GM06990 (cell line): ENCODE data around the gene CATSPERB.
"Not testable (repeated sequence)": the region's sequence is repeated elsewhere in the genome, so short reads cannot be mapped to it uniquely, and the experiment has no call there.

Experiments
- DNase-seq: peaks from one replicate; pipeline ENCODE4 v3.0.0-alpha.2; 2011; ENCODE audit not compliant: insufficient read length; ENCODE audit errors: extremely low read depth
- H3K27me3 ChIP-seq: replicated peaks from 2 replicates; pipeline ENCODE4 v1.6.0; 2011; ENCODE audit warnings: low read length; ENCODE audit not compliant: control insufficient read depth, insufficient read depth
- H3K36me3 ChIP-seq: 2 replicates; pipeline ENCODE4 v1.5.1; 2011; ENCODE audit warnings: low read length; ENCODE audit not compliant: control insufficient read depth, insufficient read depth
- H3K4me3 ChIP-seq: replicated peaks from 2 replicates; pipeline ENCODE4 v1.5.1; 2011; ENCODE audit warnings: low read depth, mild to moderate bottlenecking, control low read depth, low read length
- TF ChIP-seq, protein P1 (sequence below): IDR thresholded peaks from 2 replicates; pipeline ENCODE4 v1.5.1; 2011; ENCODE audit warnings: low read length, control low read depth, mild to moderate bottlenecking, inconsistent platforms; ENCODE audit not compliant: insufficient read depth, poor library complexity, severe bottlenecking

CATSPERB gene

DNA sequence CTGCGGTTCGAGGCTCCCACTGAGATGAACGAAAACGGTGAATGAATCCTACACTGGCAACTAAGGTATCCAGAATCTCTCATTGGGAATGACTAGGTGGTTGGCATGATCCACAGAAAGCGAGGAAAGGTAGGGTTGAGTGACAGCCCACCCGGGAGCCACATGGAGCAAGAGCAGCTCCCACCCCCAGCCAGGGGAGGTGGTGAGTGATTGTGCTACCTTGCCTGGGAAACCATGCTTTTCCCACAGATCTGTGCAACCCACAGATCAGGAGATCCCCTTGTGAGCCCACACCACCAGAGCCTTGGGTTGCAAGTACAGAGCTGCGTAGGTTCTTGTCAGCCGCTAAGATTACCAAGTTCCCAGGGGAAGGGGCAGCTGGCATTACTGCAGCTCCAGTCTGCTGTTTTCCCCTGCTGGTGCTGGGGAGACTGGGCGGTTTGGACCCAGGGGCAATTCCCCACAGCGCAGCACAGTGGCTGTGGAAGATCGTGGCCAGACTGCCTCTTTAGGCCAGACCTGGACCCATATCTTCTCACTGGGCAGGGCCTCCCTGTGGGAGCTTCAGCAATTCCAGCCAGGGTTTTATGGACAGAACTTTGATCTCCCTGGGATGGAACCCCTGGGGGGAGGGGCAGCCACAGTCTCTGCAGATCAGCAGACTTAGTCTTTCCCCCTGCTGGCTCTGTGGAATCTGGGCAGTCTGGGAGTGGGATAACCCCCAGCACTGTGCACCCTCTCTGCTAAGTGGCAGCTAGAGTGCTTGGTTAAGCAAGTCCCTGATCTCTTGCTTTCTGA is 177.2 kb downstream of the CATSPERB start:
- H3K4me3 ChIP-seq = no peak overlapping the region

DNA sequence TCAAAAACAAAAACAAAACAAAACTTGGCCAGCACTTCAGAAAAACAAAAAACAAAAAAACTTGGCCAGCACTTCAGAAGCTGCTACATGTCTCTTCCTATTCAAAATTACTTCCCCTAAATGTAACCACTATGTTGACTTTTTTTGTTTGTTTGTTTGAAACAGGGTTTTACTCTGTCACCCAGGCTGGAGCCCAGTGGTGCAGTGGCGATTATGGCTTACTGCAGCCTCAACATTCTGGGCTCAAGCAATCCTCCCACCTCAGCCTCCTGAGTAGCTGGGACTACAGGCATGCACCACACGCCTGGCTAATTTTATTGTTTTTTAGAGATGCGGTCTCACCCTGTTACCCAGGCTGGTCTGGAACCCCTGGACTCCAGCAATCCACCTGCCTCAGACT is 183.8 kb downstream of the CATSPERB start:
- TF ChIP-seq, protein P1, sequence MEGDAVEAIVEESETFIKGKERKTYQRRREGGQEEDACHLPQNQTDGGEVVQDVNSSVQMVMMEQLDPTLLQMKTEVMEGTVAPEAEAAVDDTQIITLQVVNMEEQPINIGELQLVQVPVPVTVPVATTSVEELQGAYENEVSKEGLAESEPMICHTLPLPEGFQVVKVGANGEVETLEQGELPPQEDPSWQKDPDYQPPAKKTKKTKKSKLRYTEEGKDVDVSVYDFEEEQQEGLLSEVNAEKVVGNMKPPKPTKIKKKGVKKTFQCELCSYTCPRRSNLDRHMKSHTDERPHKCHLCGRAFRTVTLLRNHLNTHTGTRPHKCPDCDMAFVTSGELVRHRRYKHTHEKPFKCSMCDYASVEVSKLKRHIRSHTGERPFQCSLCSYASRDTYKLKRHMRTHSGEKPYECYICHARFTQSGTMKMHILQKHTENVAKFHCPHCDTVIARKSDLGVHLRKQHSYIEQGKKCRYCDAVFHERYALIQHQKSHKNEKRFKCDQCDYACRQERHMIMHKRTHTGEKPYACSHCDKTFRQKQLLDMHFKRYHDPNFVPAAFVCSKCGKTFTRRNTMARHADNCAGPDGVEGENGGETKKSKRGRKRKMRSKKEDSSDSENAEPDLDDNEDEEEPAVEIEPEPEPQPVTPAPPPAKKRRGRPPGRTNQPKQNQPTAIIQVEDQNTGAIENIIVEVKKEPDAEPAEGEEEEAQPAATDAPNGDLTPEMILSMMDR = no peak
- 0 out of 2 replicates have a peak, but pooled peaks cover 1% of the 10 kb centered on the region for H3K27me3 ChIP-seq
- no peak overlapping the region for H3K4me3 ChIP-seq
- DNase-seq = no peak
- H3K36me3 ChIP-seq = no peaks in the 10 kb centered on the region

More for the DNA sequence above, 177.2 kb downstream of the CATSPERB start:
- DNase-seq = no peak
- Histone ChIP-seq H3K36me3 (no peaks in the 10 kb centered on the region), H3K27me3 (no peaks in the 10 kb centered on the region)
- TF ChIP-seq, protein P1 = no peak

DNA sequence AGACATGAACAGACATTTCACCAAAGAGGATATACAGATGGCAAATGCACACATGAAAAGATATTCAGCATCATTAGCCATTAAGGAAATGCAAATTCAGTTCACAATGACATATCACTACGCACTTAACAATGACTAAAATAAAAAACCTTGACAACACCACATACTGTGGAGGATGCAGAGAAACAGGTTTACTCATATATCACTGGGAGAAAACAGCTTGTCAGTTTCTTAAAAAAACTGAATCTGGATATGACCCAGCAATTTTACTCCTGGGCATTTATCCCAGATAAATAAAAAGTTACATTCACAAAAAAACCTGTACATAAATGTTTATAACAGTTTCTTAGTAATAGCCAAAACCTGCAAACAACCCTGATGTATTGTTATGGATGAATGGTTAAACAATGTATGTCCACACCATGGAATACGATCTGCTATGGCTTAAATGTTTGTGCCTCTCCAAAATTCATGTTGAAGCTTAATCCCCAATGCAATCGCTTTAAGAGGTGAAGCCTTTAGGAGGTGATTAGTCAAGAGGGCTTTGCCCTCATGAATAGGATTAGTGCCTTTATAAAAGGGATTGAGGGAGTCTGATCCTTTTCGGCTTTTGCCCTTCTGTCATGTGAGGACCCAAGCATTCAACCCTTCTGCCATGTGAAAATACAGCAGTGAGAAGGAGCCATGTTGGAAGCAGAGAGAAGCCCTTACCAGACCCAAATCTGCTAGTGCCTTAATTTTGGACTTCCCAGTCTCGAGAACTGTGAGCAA is 185.8 kb downstream of the CATSPERB start:
- no peak for DNase-seq
- Histone ChIP-seq H3K4me3 (no peak overlapping the region), H3K27me3 (0 out of 2 replicates have a peak, but pooled peaks cover 1% of the 10 kb centered on the region), H3K36me3 (no peaks in the 10 kb centered on the region)
- TF ChIP-seq, protein P1 = no peak

DNA sequence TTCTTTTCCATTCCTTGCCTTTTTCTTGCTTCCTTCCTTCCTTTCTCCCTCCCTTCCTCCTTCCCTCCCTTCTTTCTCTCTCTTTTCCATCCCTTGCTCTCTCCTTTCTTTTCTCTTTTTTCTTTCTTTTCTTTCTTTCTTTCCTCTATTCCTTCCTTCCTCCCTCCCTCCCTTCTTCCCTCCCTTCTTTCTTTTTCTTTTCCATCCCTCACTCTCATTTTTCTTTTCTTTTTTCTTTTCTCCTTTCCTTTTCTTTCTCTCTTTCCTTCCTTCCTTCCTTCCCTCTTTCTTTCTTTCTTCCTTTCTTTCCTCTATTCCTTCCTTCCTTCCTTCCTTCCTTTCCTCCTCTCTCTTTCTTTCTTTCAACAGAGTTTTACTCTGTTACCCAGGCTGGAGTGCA is 186.7 kb downstream of the CATSPERB start:
- DNase-seq = no peak
- H3K36me3 ChIP-seq = no peaks in the 10 kb centered on the region
- TF ChIP-seq, protein P1 = no peak
- no peak overlapping the region for H3K4me3 ChIP-seq
- 0 out of 2 replicates have a peak, but pooled peaks cover 1% of the 10 kb centered on the region for H3K27me3 ChIP-seq

DNA sequence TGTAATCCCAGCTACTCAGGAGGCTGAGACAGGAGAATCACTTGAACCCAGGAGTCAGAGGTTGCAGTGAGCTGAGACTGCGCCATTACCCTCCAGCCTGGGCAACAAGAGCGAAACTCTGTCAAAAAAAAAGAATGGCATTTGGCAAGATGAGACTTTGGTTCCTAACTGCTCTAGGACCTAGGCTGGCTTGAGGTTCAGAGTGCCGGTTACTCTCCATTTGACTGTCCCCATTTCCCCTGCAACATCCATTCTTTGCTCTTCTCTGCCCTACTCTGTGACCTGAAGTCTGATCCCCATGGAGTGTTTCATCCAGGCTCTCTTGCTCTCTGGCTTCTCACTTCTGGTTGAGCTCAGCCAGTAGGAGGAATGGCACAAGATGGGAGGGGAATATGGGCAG is 195.6 kb downstream of the CATSPERB start:
- TF ChIP-seq, protein P1 = no peak
- H3K27me3 ChIP-seq = no peaks in the 10 kb centered on the region
- no peak for DNase-seq
- no peaks in the 10 kb centered on the region for H3K36me3 ChIP-seq
- H3K4me3 ChIP-seq = no peak overlapping the region

DNA sequence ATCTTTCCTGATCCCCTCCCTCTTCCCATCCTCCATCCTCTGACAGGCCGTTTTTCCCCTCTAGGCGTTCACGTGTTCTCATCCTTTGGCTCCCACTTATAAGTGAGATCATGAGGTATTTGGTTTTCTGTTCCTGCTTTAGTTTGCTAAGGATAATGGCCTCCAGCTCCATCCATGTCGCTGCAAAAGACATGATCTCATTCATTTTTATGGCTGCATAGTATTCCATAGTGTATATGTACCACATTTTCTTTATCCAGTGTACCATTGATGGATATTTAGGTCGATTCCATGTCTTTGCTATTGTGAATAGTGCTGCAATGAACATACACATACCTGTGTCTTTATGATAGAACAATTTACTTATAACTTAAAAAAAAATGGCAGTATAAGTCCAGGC is 197.8 kb downstream of the CATSPERB start:
- not testable (repeated sequence) for H3K36me3 ChIP-seq, DNase-seq, H3K27me3 ChIP-seq, H3K4me3 ChIP-seq
